ENCODE measurements around the gene ASIC4.

Gene ASIC4

DNA sequence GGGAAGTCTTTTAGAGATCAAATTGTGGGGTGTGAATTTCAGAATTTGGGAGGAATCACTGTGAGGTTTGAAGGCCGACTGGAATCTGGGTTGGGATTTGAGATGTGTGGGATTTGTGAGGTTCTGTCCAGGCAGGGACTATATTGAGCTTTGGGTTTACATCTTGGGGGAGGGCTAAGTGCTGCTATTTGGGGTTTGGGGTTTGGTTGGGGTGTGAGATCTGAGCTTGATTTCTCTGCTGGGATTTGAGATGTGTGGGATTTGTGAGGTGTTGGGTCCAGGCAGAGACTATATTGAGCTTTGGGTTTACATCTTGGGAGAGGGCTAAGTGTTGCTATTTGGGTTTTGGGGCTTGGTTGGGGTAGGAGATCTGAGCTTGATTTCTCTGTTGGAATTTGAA lies 14.7 kb upstream of the ASIC4 start:
- no peak for DNase-seq (ENCODE audit: low read depth in 1 of 2, low spot score in 1 of 2)
- Histone ChIP-seq H3K27me3 (ENCODE audit: insufficient read depth, poor library complexity, severe bottlenecking) (peaks cover 34% of the 10 kb centered on the region), H3K4me3 (replicated peaks; ENCODE audit: insufficient read depth, low read length) (peak overlapping the region; percentile 81), H3K27ac (replicated peaks) (no peak overlapping the region)
- TF ChIP-seq, protein P1, sequence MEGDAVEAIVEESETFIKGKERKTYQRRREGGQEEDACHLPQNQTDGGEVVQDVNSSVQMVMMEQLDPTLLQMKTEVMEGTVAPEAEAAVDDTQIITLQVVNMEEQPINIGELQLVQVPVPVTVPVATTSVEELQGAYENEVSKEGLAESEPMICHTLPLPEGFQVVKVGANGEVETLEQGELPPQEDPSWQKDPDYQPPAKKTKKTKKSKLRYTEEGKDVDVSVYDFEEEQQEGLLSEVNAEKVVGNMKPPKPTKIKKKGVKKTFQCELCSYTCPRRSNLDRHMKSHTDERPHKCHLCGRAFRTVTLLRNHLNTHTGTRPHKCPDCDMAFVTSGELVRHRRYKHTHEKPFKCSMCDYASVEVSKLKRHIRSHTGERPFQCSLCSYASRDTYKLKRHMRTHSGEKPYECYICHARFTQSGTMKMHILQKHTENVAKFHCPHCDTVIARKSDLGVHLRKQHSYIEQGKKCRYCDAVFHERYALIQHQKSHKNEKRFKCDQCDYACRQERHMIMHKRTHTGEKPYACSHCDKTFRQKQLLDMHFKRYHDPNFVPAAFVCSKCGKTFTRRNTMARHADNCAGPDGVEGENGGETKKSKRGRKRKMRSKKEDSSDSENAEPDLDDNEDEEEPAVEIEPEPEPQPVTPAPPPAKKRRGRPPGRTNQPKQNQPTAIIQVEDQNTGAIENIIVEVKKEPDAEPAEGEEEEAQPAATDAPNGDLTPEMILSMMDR (IDR thresholded peaks at IDR 0.05; ENCODE audit: insufficient read depth, low read length) = no peak
- TF ChIP-seq GABPA (IDR thresholded peaks at IDR 0.05; ENCODE audit: low read depth) (no peak), POLR2AphosphoS5 (IDR thresholded peaks at IDR 0.05; ENCODE audit: low read depth) (no peak), SPI1 (IDR thresholded peaks at IDR 0.05; ENCODE audit: borderline replicate concordance, low read depth) (no peak)
- TF ChIP-seq, protein P2, sequence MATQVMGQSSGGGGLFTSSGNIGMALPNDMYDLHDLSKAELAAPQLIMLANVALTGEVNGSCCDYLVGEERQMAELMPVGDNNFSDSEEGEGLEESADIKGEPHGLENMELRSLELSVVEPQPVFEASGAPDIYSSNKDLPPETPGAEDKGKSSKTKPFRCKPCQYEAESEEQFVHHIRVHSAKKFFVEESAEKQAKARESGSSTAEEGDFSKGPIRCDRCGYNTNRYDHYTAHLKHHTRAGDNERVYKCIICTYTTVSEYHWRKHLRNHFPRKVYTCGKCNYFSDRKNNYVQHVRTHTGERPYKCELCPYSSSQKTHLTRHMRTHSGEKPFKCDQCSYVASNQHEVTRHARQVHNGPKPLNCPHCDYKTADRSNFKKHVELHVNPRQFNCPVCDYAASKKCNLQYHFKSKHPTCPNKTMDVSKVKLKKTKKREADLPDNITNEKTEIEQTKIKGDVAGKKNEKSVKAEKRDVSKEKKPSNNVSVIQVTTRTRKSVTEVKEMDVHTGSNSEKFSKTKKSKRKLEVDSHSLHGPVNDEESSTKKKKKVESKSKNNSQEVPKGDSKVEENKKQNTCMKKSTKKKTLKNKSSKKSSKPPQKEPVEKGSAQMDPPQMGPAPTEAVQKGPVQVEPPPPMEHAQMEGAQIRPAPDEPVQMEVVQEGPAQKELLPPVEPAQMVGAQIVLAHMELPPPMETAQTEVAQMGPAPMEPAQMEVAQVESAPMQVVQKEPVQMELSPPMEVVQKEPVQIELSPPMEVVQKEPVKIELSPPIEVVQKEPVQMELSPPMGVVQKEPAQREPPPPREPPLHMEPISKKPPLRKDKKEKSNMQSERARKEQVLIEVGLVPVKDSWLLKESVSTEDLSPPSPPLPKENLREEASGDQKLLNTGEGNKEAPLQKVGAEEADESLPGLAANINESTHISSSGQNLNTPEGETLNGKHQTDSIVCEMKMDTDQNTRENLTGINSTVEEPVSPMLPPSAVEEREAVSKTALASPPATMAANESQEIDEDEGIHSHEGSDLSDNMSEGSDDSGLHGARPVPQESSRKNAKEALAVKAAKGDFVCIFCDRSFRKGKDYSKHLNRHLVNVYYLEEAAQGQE (IDR thresholded peaks at IDR 0.05; ENCODE audit: insufficient replicate concordance, low read depth) = no peak

DNA sequence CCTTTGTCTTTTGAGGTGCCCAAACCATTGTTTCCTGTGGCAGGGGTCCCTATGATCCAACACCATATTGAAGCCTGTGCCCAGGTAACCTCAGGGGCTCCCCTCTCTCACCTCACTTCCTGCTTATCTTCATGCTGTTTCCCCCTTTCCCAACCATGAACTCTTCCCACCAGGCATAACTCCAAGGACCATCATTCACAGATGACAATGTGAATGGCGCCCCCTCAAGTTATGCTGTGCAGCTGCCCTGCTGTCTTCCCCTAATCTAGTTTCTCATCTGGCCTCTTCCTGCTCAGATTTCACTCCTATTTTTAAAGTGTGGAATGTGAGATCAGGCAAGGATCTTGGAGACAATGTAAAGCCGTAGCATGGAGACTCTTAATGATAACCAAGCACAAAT lies 14.1 kb upstream of the ASIC4 start:
- Histone ChIP-seq H3K4me3 (replicated peaks; ENCODE audit: insufficient read depth, low read length) (no peak overlapping the region), H3K27ac (replicated peaks) (no peak overlapping the region), H3K27me3 (ENCODE audit: insufficient read depth, poor library complexity, severe bottlenecking) (peaks cover 28% of the 10 kb centered on the region)
- TF ChIP-seq POLR2AphosphoS5 (IDR thresholded peaks at IDR 0.05; ENCODE audit: low read depth) (no peak), GABPA (IDR thresholded peaks at IDR 0.05; ENCODE audit: low read depth) (no peak), SPI1 (IDR thresholded peaks at IDR 0.05; ENCODE audit: borderline replicate concordance, low read depth) (no peak)
- TF ChIP-seq, protein P1 (IDR thresholded peaks at IDR 0.05; ENCODE audit: insufficient read depth, low read length) = no peak
- TF ChIP-seq, protein P2 (IDR thresholded peaks at IDR 0.05; ENCODE audit: insufficient replicate concordance, low read depth) = no peak
- no peak for DNase-seq (ENCODE audit: low read depth in 1 of 2, low spot score in 1 of 2)

DNA sequence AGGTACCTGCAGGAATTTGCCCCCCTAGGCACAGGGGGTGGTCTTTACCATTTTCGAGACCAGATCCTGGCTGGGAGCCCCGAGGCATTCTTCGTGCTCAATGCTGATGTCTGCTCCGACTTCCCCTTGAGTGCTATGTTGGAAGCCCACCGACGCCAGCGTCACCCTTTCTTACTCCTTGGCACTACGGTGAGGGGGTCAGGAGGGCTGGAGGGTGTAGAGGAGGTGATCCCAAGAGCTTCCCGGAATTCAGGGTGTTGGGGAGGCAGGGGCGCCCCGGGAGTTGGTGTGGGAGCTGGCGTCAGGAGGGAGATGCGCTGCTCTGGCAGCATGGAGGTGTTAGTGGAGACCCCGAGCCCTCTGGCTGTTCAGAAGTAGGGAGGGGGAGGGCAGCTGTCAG lies 12.4 kb upstream of the ASIC4 start:
- H3K27me3 ChIP-seq (ENCODE audit: insufficient read depth, poor library complexity, severe bottlenecking) = peaks cover 13% of the 10 kb centered on the region
- no peak for TF ChIP-seq SPI1 (IDR thresholded peaks at IDR 0.05; ENCODE audit: borderline replicate concordance, low read depth)
- TF ChIP-seq POLR2AphosphoS5 (IDR thresholded peaks at IDR 0.05; ENCODE audit: low read depth) = no peak
- TF ChIP-seq, protein P2 (IDR thresholded peaks at IDR 0.05; ENCODE audit: insufficient replicate concordance, low read depth) = no peak
- no peak for TF ChIP-seq GABPA (IDR thresholded peaks at IDR 0.05; ENCODE audit: low read depth)
- TF ChIP-seq, protein P1 (IDR thresholded peaks at IDR 0.05; ENCODE audit: insufficient read depth, low read length) = no peak
- H3K27ac ChIP-seq (replicated peaks) = no peak overlapping the region
- no peak overlapping the region for H3K4me3 ChIP-seq (replicated peaks; ENCODE audit: insufficient read depth, low read length)
- DNase-seq (ENCODE audit: low read depth in 1 of 2, low spot score in 1 of 2) = no peak

Measured in HL-60 (cell line).